Epithelial cell of esophagus (primary cell): ENCODE measurements around the gene ZBTB20.

Source experiments
- DNase-seq: peaks from one replicate; pipeline ENCODE4 v3.0.0; 2010; ENCODE audit warnings: low read depth
- H3K4me3 ChIP-seq: 2 replicates; pipeline ENCODE4 v1.5.1; 2011; ENCODE audit warnings: mild to moderate bottlenecking, low read length, control low read depth
- TF ChIP-seq, protein P1 (sequence below): IDR thresholded peaks from 2 replicates; pipeline ENCODE4 v1.5.1; 2011; ENCODE audit warnings: low read depth, mild to moderate bottlenecking, low read length, control low read depth, inconsistent platforms; ENCODE audit not compliant: insufficient read depth; ENCODE audit errors: missing control alignments

Gene ZBTB20

DNA sequence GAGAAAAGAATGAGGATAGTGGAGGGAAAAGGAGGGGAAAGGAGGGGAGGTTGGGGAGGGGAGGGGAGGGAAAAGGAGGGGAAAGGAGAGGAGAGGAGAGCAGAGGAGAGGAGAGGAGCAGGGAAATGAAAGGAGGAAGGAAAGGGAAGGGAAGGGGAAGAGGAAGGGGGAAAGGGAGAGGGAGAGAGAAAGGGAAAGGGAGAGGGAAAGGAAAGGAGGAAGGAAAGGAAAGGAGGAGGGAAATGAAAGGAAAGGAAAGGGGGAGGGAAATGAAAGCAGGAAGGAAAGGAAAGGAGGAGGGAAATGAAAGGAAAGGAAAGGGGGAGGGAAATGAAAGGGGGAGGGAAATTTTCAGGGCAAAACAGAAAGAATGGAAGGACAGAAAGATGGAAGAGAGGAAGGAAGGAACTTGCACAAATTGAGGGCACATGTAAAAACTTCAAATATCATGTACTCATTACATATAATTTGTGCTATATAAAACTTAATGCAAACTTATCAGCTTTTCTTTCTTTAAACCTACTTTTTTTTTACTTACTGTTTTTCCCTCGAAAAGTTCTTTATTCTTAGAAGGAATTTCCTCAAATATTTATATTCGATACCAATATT, 148.0 kb downstream of the ZBTB20 start:
- no peak overlapping the region for H3K4me3 ChIP-seq
- TF ChIP-seq, protein P1, sequence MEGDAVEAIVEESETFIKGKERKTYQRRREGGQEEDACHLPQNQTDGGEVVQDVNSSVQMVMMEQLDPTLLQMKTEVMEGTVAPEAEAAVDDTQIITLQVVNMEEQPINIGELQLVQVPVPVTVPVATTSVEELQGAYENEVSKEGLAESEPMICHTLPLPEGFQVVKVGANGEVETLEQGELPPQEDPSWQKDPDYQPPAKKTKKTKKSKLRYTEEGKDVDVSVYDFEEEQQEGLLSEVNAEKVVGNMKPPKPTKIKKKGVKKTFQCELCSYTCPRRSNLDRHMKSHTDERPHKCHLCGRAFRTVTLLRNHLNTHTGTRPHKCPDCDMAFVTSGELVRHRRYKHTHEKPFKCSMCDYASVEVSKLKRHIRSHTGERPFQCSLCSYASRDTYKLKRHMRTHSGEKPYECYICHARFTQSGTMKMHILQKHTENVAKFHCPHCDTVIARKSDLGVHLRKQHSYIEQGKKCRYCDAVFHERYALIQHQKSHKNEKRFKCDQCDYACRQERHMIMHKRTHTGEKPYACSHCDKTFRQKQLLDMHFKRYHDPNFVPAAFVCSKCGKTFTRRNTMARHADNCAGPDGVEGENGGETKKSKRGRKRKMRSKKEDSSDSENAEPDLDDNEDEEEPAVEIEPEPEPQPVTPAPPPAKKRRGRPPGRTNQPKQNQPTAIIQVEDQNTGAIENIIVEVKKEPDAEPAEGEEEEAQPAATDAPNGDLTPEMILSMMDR = no peak
- no peak for DNase-seq

DNA sequence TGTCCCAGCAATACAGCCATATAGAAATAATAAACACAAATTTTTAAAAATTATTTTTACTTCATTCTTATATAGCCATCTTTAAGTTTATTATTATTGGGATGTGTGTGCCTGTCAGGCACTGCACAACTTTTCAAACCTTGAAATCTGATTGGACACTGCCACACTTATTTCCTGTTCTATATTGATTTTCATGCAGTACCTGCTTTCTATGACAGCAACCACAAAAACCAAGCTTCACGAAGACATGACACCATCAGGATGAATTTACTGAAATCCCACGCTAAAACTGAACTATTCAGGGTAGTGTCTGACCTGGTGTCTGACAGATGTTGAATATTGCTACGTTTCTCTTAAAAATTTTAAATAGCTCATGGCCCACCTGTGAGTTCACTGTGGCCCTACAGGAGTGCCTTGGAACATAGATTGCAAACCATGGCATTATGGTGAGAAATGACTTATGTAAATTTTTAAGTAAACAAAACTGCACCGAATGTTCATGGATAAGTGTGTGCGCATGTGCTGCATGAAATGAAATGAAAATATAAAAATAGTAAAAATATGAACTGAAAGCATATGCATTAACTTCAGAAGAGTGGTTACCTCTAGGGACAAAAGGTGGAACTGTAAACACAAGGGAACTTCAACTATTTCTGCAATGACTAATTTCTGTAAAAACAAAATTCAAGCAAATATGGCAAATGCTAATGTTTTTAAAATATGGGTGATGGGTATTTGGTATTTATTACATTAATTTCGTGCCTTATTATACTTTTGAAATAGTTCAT, 152.3 kb downstream of the ZBTB20 start:
- TF ChIP-seq, protein P1 = no peak
- DNase-seq = no peak
- H3K4me3 ChIP-seq = no peak overlapping the region

DNA sequence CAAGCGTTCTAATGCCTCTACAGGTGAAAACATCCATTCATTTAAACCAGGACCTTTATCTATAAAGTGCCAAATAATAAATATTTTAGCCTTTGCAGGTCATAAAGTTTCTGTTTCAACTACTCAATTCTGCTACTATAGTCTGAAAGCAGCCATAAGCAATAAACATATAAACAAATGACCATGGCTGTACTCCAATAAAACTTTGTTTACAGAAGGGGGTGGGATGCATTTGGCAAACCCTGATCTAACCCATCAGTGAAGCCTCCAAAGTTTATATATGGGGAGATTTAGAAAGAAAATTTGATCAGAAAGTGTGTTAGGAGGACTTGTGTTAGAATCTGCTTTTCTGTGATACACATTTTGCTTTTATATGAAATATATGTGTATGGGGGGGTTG, 161.3 kb downstream of the ZBTB20 start:
- no peak for DNase-seq
- TF ChIP-seq, protein P1 = no peak
- H3K4me3 ChIP-seq = no peak overlapping the region

DNA sequence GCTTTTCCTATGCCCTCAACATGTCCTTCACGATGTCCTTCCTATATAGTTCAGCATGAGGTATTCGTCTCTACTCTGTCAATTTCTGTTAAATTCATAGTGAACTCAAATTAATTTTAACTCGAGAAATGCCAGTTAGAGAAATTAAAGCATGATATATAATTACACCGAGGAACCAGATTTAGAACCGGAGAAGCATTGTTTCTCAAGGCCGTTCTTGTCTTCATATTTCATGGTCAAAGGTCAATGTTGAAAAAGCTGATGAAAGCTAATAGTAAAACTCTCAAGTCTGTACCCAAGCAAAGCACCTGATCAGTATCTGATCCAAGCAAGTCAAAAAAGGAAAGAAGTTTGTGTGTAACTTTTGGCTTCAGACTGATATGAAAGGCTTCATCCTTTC, 163.8 kb downstream of the ZBTB20 start:
- H3K4me3 ChIP-seq = no peak overlapping the region
- TF ChIP-seq, protein P1 = no peak
- no peak for DNase-seq

DNA sequence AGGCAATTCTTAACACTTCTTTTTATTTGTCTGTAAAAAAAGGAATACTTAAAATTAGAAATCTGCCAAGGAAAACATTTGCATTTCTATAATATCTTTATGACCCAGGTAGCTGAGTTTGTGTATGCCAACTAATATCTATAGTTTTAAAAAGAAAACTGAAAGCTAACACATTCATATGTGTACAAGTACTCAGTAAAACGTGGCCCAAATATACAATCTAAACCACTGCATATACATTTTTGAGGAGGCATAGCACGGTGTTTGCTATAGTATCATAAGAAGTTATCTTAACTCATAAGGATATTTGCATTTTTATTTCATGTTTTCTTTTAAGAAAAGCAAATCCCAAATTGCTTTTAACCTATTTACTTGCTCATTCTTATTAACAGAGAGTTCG, 172.7 kb downstream of the ZBTB20 start:
- TF ChIP-seq, protein P1 = no peak
- no peak overlapping the region for H3K4me3 ChIP-seq
- DNase-seq = no peak

DNA sequence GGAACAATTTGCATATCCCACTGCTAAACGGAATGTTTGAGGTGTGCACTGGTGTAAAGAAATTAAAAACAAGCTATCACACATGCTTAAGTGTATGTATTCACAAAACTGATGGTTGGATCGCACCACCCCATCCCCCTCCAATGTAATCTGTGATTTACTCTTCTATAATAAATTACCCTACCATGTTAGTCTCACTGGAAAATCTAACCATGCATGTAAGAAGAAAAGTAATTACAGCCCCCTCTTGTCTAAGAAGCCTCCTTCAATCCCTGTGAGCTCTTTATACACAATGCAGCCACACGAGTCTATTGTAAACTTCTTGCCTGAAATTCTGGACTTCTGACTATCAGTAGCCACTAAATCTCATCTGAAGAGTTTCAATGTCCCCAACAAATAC, 173.6 kb downstream of the ZBTB20 start:
- no peak overlapping the region for H3K4me3 ChIP-seq
- TF ChIP-seq, protein P1 = no peak
- DNase-seq = no peak
